ENCODE results near the gene TLCD1. TPM values are rescaled to one million over a fixed set of nuclear protein-coding genes. Genes with fewer than 3 reads are reported as not detected.
"Not testable (repeated sequence)": the region's sequence is repeated elsewhere in the genome, so short reads cannot be mapped to it uniquely, and the experiment has no call there.

The TLCD1 gene
- total and polyA plus RNA-seq, 10 of the 15 experiments (the other 5 are each of a cell fraction or from before 2014, with no cell fraction given): 2.9 to 19.8 (median 7.7) TPM

GRCh38 chr17:28737316-28737715, 11.3 kb upstream of the TLCD1 start:
- Histone ChIP-seq H3K4me2 (ENCODE audit: control insufficient read depth, insufficient read depth) (peak overlapping the region; percentile 76), H3K27ac (ENCODE audit: control insufficient read depth, insufficient read depth) (peak overlapping the region; percentile 96), H2AFZ (ENCODE audit: control insufficient read depth, low read depth, low read length) (no peak overlapping the region; the same call in 1 of the 2 replicates), H3K9ac (ENCODE audit: control insufficient read depth, insufficient read depth, low read length) (no peak overlapping the region), H3K9me3 (replicated peaks; ENCODE audit: control insufficient read depth, insufficient read depth, low read length) (peaks cover 8% of the 10 kb centered on the region; the same call in 2 of the 3 replicates), H3K4me3 (no peak overlapping the region), H3K4me1 (ENCODE audit: control insufficient read depth, insufficient read depth, low read length) (peaks cover 70% of the 10 kb centered on the region), H3K79me2 (ENCODE audit: control insufficient read depth, insufficient read depth, low read length) (peaks cover 25% of the 10 kb centered on the region), H3K36me3 (ENCODE audit: control insufficient read depth in 2 of 2, insufficient read depth in 2 of 2, low read length in 1 of 2) (peaks cover 0 to 8% of the 10 kb centered on the region in 2 experiments; a peak in 2 of 4 replicates), H3K27me3 (replicated peaks in 1 of 2; ENCODE audit: control insufficient read depth in 2 of 2, insufficient read depth in 2 of 2, low read length in 1 of 2) (no peaks in the 10 kb centered on the region), H4K20me1 (ENCODE audit: control insufficient read depth, insufficient read depth) (no peaks in the 10 kb centered on the region)
- BruUV-seq (replicated peaks): no TSS peak
- intact Hi-C loops (cut with micrococcal nuclease; ENCODE audit: unreplicated experiment) (no loop called here), in situ Hi-C loops (cut with MboI) (loop anchor here (25.0 kb wide), 1 partner anchor 1275 kb away; the partner anchor contains the start of gene KSR1)
- DNase-seq (ENCODE audit: low read depth, low spot score) (no peak), ATAC-seq (no peak), FAIRE-seq (no peak)
- POLR2A ChIA-PET: interaction anchor here (0.8 to 15.2 kb wide), 2 partner anchors 10 to 157 kb away, joined by 7 to 485 read pairs; partner anchors contain the start of genes NEK8, RPL23A and TLCD1
- SMC1A ChIA-PET (ENCODE audit: uncharacterized antibody, unreplicated experiment): interaction anchor here (0.7 to 17.8 kb wide), 2 partner anchors 9 to 93 kb away, joined by 3 to 326 read pairs; partner anchors contain the start of genes NEK8 and TLCD1
- CTCF ChIA-PET: interaction anchor here (7.4 kb wide), 1 partner anchor 9 kb away, joined by 95 read pairs; the partner anchor contains the start of genes NEK8 and TLCD1
- TF ChIP-seq MLLT1 (IDR thresholded peaks at IDR 0.05): peak; percentile 64; the same call in 1 of the 2 replicates
- TF ChIP-seq ASH2L (IDR thresholded peaks at IDR 0.05; ENCODE audit: borderline replicate concordance, low read depth): no peak
- no peak for TF ChIP-seq YY1 (IDR thresholded peaks at IDR 0.05; ENCODE audit: low read depth, low read length)
- no peak for TF ChIP-seq REST (IDR thresholded peaks at IDR 0.05; ENCODE audit: low read depth, low read length)
- RAD21 ChIA-PET (ENCODE audit: unreplicated experiment): interaction anchor here (17.4 kb wide), 1 partner anchor 11 kb away, joined by 375 read pairs; the partner anchor contains the start of genes NEK8 and TLCD1
- 86% methylated on average over 12 of the region's 12 CpGs for WGBS (ENCODE audit: insufficient coverage, insufficient replicate concordance, low lambda C conversion rate, missing lambda C conversion rate)

DNA sequence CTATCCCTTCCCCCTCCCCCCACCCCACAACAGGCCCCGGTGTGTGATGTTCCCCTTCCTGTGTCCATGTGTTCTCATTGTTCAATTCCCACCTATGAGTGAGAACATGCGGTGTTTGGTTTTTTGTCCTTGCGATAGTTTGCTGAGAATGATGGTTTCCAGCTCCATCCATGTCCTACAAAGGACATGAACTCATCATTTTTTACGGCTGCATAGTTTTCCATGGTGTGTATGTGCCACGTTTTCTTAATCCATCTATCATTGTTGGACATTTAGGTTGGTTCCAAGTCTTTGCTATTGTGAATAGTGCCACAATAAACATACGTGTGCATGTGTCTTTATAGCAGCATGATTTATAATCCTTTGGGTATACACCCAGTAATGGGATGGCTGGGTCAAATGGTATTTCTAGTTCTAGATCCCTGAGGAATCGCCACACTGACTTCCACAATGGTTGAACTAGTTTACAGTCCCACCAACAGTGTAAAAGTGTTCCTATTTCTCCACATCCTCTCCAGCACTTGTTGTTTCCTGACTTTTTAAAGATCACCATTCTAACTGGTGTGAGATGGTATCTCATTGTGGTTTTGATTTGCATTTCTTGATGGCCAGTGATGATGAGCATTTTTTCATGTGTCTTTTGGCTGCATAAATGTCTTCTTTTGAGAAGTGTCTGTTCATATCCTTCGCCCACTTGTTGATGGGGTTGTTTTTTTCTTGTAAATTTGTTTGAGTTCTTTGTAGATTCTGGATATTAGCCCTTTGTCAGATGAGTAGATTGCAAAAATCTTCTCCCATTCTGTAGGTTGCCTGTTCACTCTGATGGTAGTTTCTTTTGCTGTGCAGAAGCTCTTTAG, 10.1 kb upstream of the TLCD1 start:
- 90% methylated on average over 6 of the region's 8 CpGs for WGBS (ENCODE audit: insufficient coverage, insufficient replicate concordance, low lambda C conversion rate, missing lambda C conversion rate)
- H3K36me3 ChIP-seq (ENCODE audit: control insufficient read depth in 2 of 2, insufficient read depth in 2 of 2, low read length in 1 of 2); H3K27me3 ChIP-seq (replicated peaks in 1 of 2; ENCODE audit: control insufficient read depth in 2 of 2, insufficient read depth in 2 of 2, low read length in 1 of 2); H4K20me1 ChIP-seq (ENCODE audit: control insufficient read depth, insufficient read depth); H3K9ac ChIP-seq (ENCODE audit: control insufficient read depth, insufficient read depth, low read length); H2AFZ ChIP-seq (ENCODE audit: control insufficient read depth, low read depth, low read length); ATAC-seq; H3K9me3 ChIP-seq (replicated peaks; ENCODE audit: control insufficient read depth, insufficient read depth, low read length); H3K27ac ChIP-seq (ENCODE audit: control insufficient read depth, insufficient read depth); H3K4me2 ChIP-seq (ENCODE audit: control insufficient read depth, insufficient read depth); FAIRE-seq; H3K4me3 ChIP-seq; intact Hi-C loops (cut with micrococcal nuclease; ENCODE audit: unreplicated experiment); BruUV-seq (replicated peaks); DNase-seq (ENCODE audit: low read depth, low spot score): not testable (repeated sequence)
- ChIA-PET SMC1A (ENCODE audit: uncharacterized antibody, unreplicated experiment) (interaction anchor here (17.8 kb wide), 1 partner anchor 7 kb away, joined by 326 read pairs; the partner anchor contains the start of genes NEK8 and TLCD1), CTCF (interaction anchor here (1.2 to 7.4 kb wide), 4 partner anchors 8 to 27 kb away, joined by 3 to 95 read pairs (median 8); partner anchors contain the start of genes NEK8 and TLCD1), RAD21 (ENCODE audit: unreplicated experiment) (interaction anchor here (0.6 to 17.4 kb wide), 3 partner anchors 10 to 156 kb away, joined by 3 to 375 read pairs (median 3); partner anchors contain the start of genes NEK8 and TLCD1), POLR2A (interaction anchor here (0.6 to 17.2 kb wide), 5 partner anchors 8 to 159 kb away, joined by 3 to 485 read pairs (median 9); partner anchors contain the start of genes NEK8, RPL23A, TLCD1 and TRAF4)
- in situ Hi-C loops (cut with MboI): loop anchor here (25.0 kb wide), 1 partner anchor 1274 kb away; the partner anchor contains the start of gene KSR1
- peaks cover 59% of the 10 kb centered on the region for H3K4me1 ChIP-seq (ENCODE audit: control insufficient read depth, insufficient read depth, low read length)
- peaks cover 23% of the 10 kb centered on the region for H3K79me2 ChIP-seq (ENCODE audit: control insufficient read depth, insufficient read depth, low read length)

Data from GM12878 (cell line).